GM12878 (cell line): ENCODE results near the gene RPUSD1. TPM values are rescaled to one million over a fixed set of nuclear protein-coding genes. Genes with fewer than 3 reads are reported as not detected.

Source experiments
- ATAC-seq: fragments of 200-7000 bp; cut with Tn5 transposase; 3 replicates; pipeline ENCODE4 v1.9.1; 2020; ENCODE audit warnings: mild to moderate bottlenecking, moderate library complexity
- Bru-seq: library from RNA; stranded (reverse); fragments of 400-500 nt; gene quantifications from one replicate; lab custom pipeline; 2021; lab: Mats Ljungman, UMichigan
- BruChase-seq, 2 experiments: library from RNA; stranded (reverse); fragments of 400-500 nt; gene quantifications; one replicate each; lab custom pipeline; 2021; lab: Mats Ljungman, UMichigan
- BruUV-seq: library from RNA; stranded (reverse); fragments of 400-500 nt; replicated peaks from 2 replicates; lab custom pipeline; 2021; lab: Mats Ljungman, UMichigan
- CTCF ChIA-PET: fragments of 300-600 bp; sonication (Branson Sonifier 250); formaldehyde crosslinking; extraction: SDS; loops from one replicate; lab custom pipeline; 2021; ENCODE audit warnings: inconsistent platforms; lab: Yijun Ruan, JAX
- POLR2A ChIA-PET: fragments of 350-600 bp; formaldehyde crosslinking; extraction: SDS; loops from one replicate; lab custom pipeline; 2021; ENCODE audit warnings: inconsistent platforms; lab: Charles Lee
- RAD21 ChIA-PET: fragments of 300-600 bp; sonication (Branson Sonifier 250); formaldehyde crosslinking; loops from one replicate; lab custom pipeline; 2023; ENCODE audit warnings: antibody characterized with exemption; ENCODE audit not compliant: unreplicated experiment; lab: Charles Lee
- SMC1A ChIA-PET: fragments of 300-600 bp; sonication (Branson Sonifier 250); formaldehyde crosslinking; loops from one replicate; lab custom pipeline; 2023; ENCODE audit not compliant: unreplicated experiment, uncharacterized antibody; lab: Charles Lee
- DNase-seq: peaks from one replicate; pipeline ENCODE4 v3.0.0-alpha.2; 2011; ENCODE audit warnings: low read depth, low spot score
- FAIRE-seq: peaks from 3 replicates; lab custom pipeline; 2011; peaks lifted over from hg19 to GRCh38; lab: Jason Lieb, UNC
- H2AFZ ChIP-seq: 2 replicates; pipeline ENCODE4 v1.6.0; 2011; ENCODE audit warnings: low read depth, low read length, control low read depth; ENCODE audit not compliant: control insufficient read depth
- H3K27ac ChIP-seq: 2 replicates; pipeline ENCODE4 v1.5.1; 2011; ENCODE audit warnings: control low read depth; ENCODE audit not compliant: control insufficient read depth, insufficient read depth
- H3K27me3 ChIP-seq, 2 experiments: replicated peaks in 1 of 2; 2 replicates each; pipeline versions ENCODE4 v1.6.0 to v1.6.1; 2011; ENCODE audit warnings: low read length in 1 of 2; ENCODE audit not compliant: control insufficient read depth in 2 of 2, insufficient read depth in 2 of 2
- H3K36me3 ChIP-seq, 2 experiments: 2 replicates each; pipeline ENCODE4 v1.5.1; 2011; ENCODE audit warnings: low read length in 1 of 2; ENCODE audit not compliant: control insufficient read depth in 2 of 2, insufficient read depth in 2 of 2
- H3K4me1 ChIP-seq: 2 replicates; pipeline ENCODE4 v1.6.1; 2011; ENCODE audit warnings: mild to moderate bottlenecking, low read length, moderate library complexity, mixed read lengths; ENCODE audit not compliant: control insufficient read depth, insufficient read depth
- H3K4me2 ChIP-seq: 2 replicates; pipeline ENCODE4 v1.6.0; 2011; ENCODE audit warnings: control low read depth; ENCODE audit not compliant: control insufficient read depth, insufficient read depth
- H3K4me3 ChIP-seq: fragments of 200-600 bp; sonication (generic); 2 replicates; pipeline ENCODE4 v1.5.1; 2016
- H3K79me2 ChIP-seq: 2 replicates; pipeline ENCODE4 v1.6.0; 2011; ENCODE audit warnings: low read length; ENCODE audit not compliant: control insufficient read depth, insufficient read depth
- H3K9ac ChIP-seq: 2 replicates; pipeline ENCODE4 v1.8.0; 2011; ENCODE audit warnings: low read length, control low read depth, mixed read lengths; ENCODE audit not compliant: control insufficient read depth, insufficient read depth
- H3K9me3 ChIP-seq: replicated peaks from 3 replicates; pipeline ENCODE4 v1.5.1; 2011; ENCODE audit warnings: mild to moderate bottlenecking, low read length; ENCODE audit not compliant: control insufficient read depth, insufficient read depth
- H4K20me1 ChIP-seq: 2 replicates; pipeline ENCODE4 v1.6.0; 2011; ENCODE audit not compliant: control insufficient read depth, insufficient read depth
- BACH1 ChIP-seq: fragments of 450-650 bp; IDR thresholded peaks from 2 replicates; pipeline ENCODE4 v1.6.1; 2017; ENCODE audit warnings: mild to moderate bottlenecking, borderline replicate concordance
- BHLHE40 ChIP-seq, 2 experiments: fragments of 450-650 bp in 1 of 2; IDR thresholded peaks; 2 replicates each; pipeline ENCODE4 v1.6.1; 2011 to 2017; ENCODE audit warnings: low read depth in 2 of 2, borderline replicate concordance in 1 of 2, improper control_type of control experiment in 1 of 2, low read length in 1 of 2, mild to moderate bottlenecking in 1 of 2
- CHD4 ChIP-seq: fragments of 200-600 bp; sonication (generic); IDR thresholded peaks from 2 replicates; pipeline ENCODE4 v1.6.1; 2016; ENCODE audit warnings: mild to moderate bottlenecking
- DPF2 ChIP-seq: fragments of 450-650 bp; IDR thresholded peaks from 2 replicates; pipeline ENCODE4 v1.6.1; 2017; ENCODE audit warnings: mild to moderate bottlenecking
- GATAD2B ChIP-seq: fragments of 450-650 bp; conservative IDR thresholded peaks from 2 replicates; pipeline ENCODE4 v1.6.1; 2017; ENCODE audit warnings: low read depth, mild to moderate bottlenecking, moderate library complexity
- LARP7 ChIP-seq: fragments of 450-650 bp; IDR thresholded peaks from 2 replicates; pipeline ENCODE4 v1.6.1; 2017; ENCODE audit warnings: mild to moderate bottlenecking
- NR2F1 ChIP-seq: fragments of 450-650 bp; conservative IDR thresholded peaks from 2 replicates; pipeline ENCODE4 v1.6.1; 2017; ENCODE audit warnings: mild to moderate bottlenecking
- NRF1 ChIP-seq: conservative IDR thresholded peaks from 2 replicates; pipeline ENCODE4 v1.6.1; 2011; ENCODE audit warnings: mild to moderate bottlenecking, low read depth, low read length, improper control_type of control experiment
- POLR2A ChIP-seq: IDR thresholded peaks from 2 replicates; pipeline ENCODE4 v1.6.1; 2011; ENCODE audit warnings: low read depth, mild to moderate bottlenecking, low read length
- POLR2AphosphoS5 ChIP-seq: IDR thresholded peaks from 2 replicates; pipeline ENCODE4 v1.6.1; 2011; ENCODE audit warnings: mild to moderate bottlenecking, low read length, inconsistent platforms
- SMARCA5 ChIP-seq: fragments of 450-650 bp; IDR thresholded peaks from 2 replicates; pipeline ENCODE4 v1.6.1; 2017; ENCODE audit warnings: mild to moderate bottlenecking
- STAT1 ChIP-seq: fragments of 450-650 bp; conservative IDR thresholded peaks from 2 replicates; pipeline ENCODE4 v1.6.1; 2014; ENCODE audit warnings: antibody characterized with exemption, mild to moderate bottlenecking
- TAF1 ChIP-seq: IDR thresholded peaks from 2 replicates; pipeline ENCODE4 v1.6.1; 2011; ENCODE audit warnings: mild to moderate bottlenecking, low read depth, low read length, borderline replicate concordance
- TCF7 ChIP-seq: IDR thresholded peaks from 2 replicates; pipeline ENCODE4 v1.6.1; 2014; ENCODE audit warnings: antibody characterized with exemption, borderline replicate concordance
- ZBED1 ChIP-seq: IDR thresholded peaks from 2 replicates; pipeline ENCODE4 v1.6.1; 2016; ENCODE audit warnings: borderline replicate concordance
- WGBS: methylation state at CpG from one replicate; pipeline ENCODE4 v1.1.6; 2016; ENCODE audit warnings: low lambda C conversion rate; ENCODE audit not compliant: insufficient replicate concordance, insufficient coverage; ENCODE audit errors: missing lambda C conversion rate; 5-methylcytosine and 5-hydroxymethylcytosine counted together
- in situ Hi-C: fragments of 300-500 bp; cut with MboI; formaldehyde crosslinking; loops from 9 replicates; pipeline ENCODE4 v1.14.3; 2018; ENCODE audit warnings: mixed read lengths
- intact Hi-C: fragments of 100-400 bp; cut with micrococcal nuclease; formaldehyde crosslinking; loops from one replicate; pipeline ENCODE4 v1.14.2; 2022; ENCODE audit not compliant: unreplicated experiment
- long read RNA-seq, 2 experiments: library from polyadenylated mRNA; unstranded; transcript quantifications; one replicate each; pipeline ENCODE4 v2.0.0, GENCODE V29; 2019 to 2020
- polyA minus RNA-seq, 3 experiments: library from RNA; depleted of rRNA, polyadenylated mRNA; stranded (reverse); fragments of >200 nt; gene quantifications; 2 replicates each; pipeline ENCODE4 v1.2.3, GENCODE V29; 2011
- polyA plus RNA-seq, 11 experiments: library from polyadenylated mRNA; depleted of rRNA in 4 of 11; unstranded in 6 of 11; stranded (reverse) in 5 of 11; fragments of >200 nt; fragmentation: Nextera tagmentation in 4 of 11; fragmentation: Illumina TruSeq in 1 of 11; extraction: Ambion mirVana in 4 of 11; extraction: Trizol in 1 of 11; gene quantifications; 1 replicate in 1 of 11; 2 replicates in 10 of 11; pipeline versions ENCODE4 v1.2.1 to v1.2.3, GENCODE V29; 2011 to 2016; ENCODE audit warnings: inconsistent platforms in 2 of 11, missing spikeins in 2 of 11, low read depth in 1 of 11
- total RNA-seq, 4 experiments: library from RNA; depleted of rRNA in 3 of 4; stranded (reverse); fragments of >200 nt in 3 of 4; fragmentation: Illumina TruSeq in 1 of 4; extraction: Trizol in 1 of 4; gene quantifications; 2 replicates each; pipeline versions ENCODE4 v1.2.1 to v1.2.3, GENCODE V29; 2013 to 2021
- TF ChIP-seq, protein P1 (sequence below): fragments of 450-650 bp; conservative IDR thresholded peaks from 2 replicates; pipeline ENCODE4 v1.6.1; 2017; ENCODE audit warnings: mild to moderate bottlenecking, moderate library complexity

Gene RPUSD1, protein sequence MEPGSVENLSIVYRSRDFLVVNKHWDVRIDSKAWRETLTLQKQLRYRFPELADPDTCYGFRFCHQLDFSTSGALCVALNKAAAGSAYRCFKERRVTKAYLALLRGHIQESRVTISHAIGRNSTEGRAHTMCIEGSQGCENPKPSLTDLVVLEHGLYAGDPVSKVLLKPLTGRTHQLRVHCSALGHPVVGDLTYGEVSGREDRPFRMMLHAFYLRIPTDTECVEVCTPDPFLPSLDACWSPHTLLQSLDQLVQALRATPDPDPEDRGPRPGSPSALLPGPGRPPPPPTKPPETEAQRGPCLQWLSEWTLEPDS
- total RNA-seq (2013; cell fraction: nucleolus; rRNA removed): 17.3 and 24.3 TPM in 2 replicates
- total RNA-seq (2014; rRNA removed) (40.9 and 48.3 TPM in 2 replicates), total RNA-seq (2014; rRNA removed; fragmentation: Illumina TruSeq; extraction: Trizol) (7.3 and 9.7 TPM in 2 replicates), total RNA-seq (2021) (47.4 and 49.7 TPM in 2 replicates), polyA plus RNA-seq (2011; rRNA removed) (3.4 and 9.4 TPM in 2 replicates), polyA plus RNA-seq (2014; fragmentation: Illumina TruSeq; extraction: Trizol) (0.36 and 4.0 TPM in 2 replicates), polyA plus RNA-seq (2014; fragmentation: Nextera tagmentation; extraction: Ambion mirVana) (1 to 10 TPM in 1 of 2 experiments, under 1 TPM in 1; 0.55 to 1.2 TPM), polyA plus RNA-seq (2014; rRNA removed) (49.9 and 67.3 TPM in 2 replicates), polyA plus RNA-seq (2016; fragmentation: Nextera tagmentation; extraction: Ambion mirVana) (10 to 100 TPM; 32.4 to 43.1 TPM), polyA minus RNA-seq (2011; rRNA and poly(A)+ RNA removed) (6.1 and 17.2 TPM in 2 replicates), Bru-seq, nascent RNA (percentile 55 among the genes with signal in this experiment), BruChase-seq, experiment 1, labeled RNA remaining after a 6-hour chase (percentile 60 among the genes with signal in this experiment), BruChase-seq, experiment 2, labeled RNA remaining after a 2-hour chase (percentile 60 among the genes with signal in this experiment)
- polyA plus RNA-seq (2011; ENCODE audit: low read depth): 5.8 TPM
- polyA plus RNA-seq (2011; cell fraction: cytosol; rRNA removed): 22.4 and 31.5 TPM in 2 replicates
- polyA plus RNA-seq (2011; cell fraction: nucleus; rRNA removed): 62.1 and 77.9 TPM in 2 replicates
- polyA plus RNA-seq (2012): 16.2 and 19.5 TPM in 2 replicates
- polyA minus RNA-seq (2011; cell fraction: cytosol; rRNA and poly(A)+ RNA removed): 8.7 and 15.1 TPM in 2 replicates
- 27.2 and 44.4 TPM in 2 replicates for polyA minus RNA-seq (2011; cell fraction: nucleus; rRNA and poly(A)+ RNA removed)
- long read RNA-seq, experiment 1, transcript RPUSD1-201 (6 exons, 2,050 nt): major isoform, 18 of 37 reads
- long read RNA-seq, experiment 1, partial matches to known transcripts: 0 of 37 reads
- long read RNA-seq, experiment 1, other reads (novel, unspliced or antisense): 14 of 37 reads
- long read RNA-seq, experiment 2, partial matches to known transcripts: 0 of 1 reads
- long read RNA-seq, experiment 2, other reads (novel, unspliced or antisense): 1 of 1 reads

DNA sequence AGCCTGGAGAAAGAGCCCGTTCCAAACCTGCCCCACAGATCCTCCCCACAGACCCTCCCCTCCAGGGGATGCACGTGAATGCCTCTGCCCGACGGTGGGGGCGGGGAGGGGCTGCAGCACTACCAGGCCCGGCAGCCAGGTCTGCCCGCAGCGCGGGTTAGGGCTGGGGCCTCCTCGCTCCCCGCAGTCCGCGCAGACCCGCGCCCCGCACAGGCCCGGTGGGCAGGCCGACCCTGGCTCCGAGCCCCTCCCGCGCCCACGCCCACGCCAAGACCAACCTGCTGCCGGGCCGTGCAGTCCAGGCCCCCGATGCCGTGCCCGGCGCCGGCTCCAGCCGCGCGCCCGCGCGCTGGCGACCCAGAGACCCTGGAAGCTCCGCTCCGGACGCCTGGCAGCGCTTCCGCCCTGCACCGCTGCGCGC lies at the start of gene RPUSD1:
RPUSD1 (minus strand) TSS at position 404 of the 421 bp plus-strand sequence. CDS start 644 bp downstream, outside the sequence.
- Histone ChIP-seq H2AFZ (peak within 1 kb of the TSS; percentile 89), H3K4me2 (peak within 1 kb of the TSS; percentile 85), H3K27me3 (no peaks in the 10 kb centered on the region), H3K79me2 (peaks cover 24% of the 10 kb centered on the region), H3K9me3 (no peaks in the 10 kb centered on the region), H3K9ac (peak within 1 kb of the TSS; percentile 90), H3K36me3 (peaks cover 0 to 19% of the 10 kb centered on the region in 2 experiments; a peak in 2 of 4 replicates), H3K4me1 (peaks cover 9% of the 10 kb centered on the region), H3K27ac (peak within 1 kb of the TSS; percentile 69), H4K20me1 (no peaks in the 10 kb centered on the region), H3K4me3 (peak within 1 kb of the TSS; percentile 89)
- FAIRE-seq (no peak), ATAC-seq (peak; percentile 43), DNase-seq (no peak)
- CTCF ChIA-PET: interaction anchor here (0.6 to 5.2 kb wide), 3 partner anchors 42 to 76 kb away, joined by 4 to 32 read pairs (median 5); no protein-coding TSS in a partner anchor
- RAD21 ChIA-PET: interaction anchor here (1.1 to 1.6 kb wide), 4 partner anchors 50 to 76 kb away, joined by 5 to 10 read pairs (median 8); partner anchors contain the start of gene ANTKMT
- WGBS: 1% methylated on average over 33 of the region's 45 CpGs
- BruUV-seq: no TSS peak
- intact Hi-C loops: loop anchor here (5.0 kb wide), 1 partner anchor 46 kb away; the partner anchor contains the start of gene CIAO3
- SMC1A ChIA-PET: interaction anchor here (1.1 to 1.5 kb wide), 2 partner anchors 68 to 76 kb away, joined by 3 to 5 read pairs; no protein-coding TSS in a partner anchor
- TF ChIP-seq ZBED1 (no peak), GATAD2B (peak; percentile 32; the same call in 1 of the 2 replicates), BACH1 (peak; percentile 34), TCF7 (no peak), NR2F1 (peak; percentile 38; the same call in 1 of the 2 replicates), LARP7 (peak; percentile 58; the same call in 1 of the 2 replicates), POLR2A (peak; percentile 78), BHLHE40 (IDR thresholded peaks at IDR 0.05; ENCODE audit: borderline replicate concordance in 1 of 2, low read depth in 2 of 2, low read length in 1 of 2) (peak in 1 of 2 experiments; percentile 68; a peak in 2 of 4 replicates), NRF1 (0 out of 2 replicates have a peak, but pooled peaks have one; percentile 9), STAT1 (no peak), POLR2AphosphoS5 (peak; percentile 45; the same call in 1 of the 2 replicates), TAF1 (peak; percentile 17; the same call in 1 of the 2 replicates), CHD4 (no peak), SMARCA5 (peak; percentile 28; the same call in 1 of the 2 replicates), DPF2 (0 out of 2 replicates have a peak, but pooled peaks have one; percentile 46)
- TF ChIP-seq, protein P1, sequence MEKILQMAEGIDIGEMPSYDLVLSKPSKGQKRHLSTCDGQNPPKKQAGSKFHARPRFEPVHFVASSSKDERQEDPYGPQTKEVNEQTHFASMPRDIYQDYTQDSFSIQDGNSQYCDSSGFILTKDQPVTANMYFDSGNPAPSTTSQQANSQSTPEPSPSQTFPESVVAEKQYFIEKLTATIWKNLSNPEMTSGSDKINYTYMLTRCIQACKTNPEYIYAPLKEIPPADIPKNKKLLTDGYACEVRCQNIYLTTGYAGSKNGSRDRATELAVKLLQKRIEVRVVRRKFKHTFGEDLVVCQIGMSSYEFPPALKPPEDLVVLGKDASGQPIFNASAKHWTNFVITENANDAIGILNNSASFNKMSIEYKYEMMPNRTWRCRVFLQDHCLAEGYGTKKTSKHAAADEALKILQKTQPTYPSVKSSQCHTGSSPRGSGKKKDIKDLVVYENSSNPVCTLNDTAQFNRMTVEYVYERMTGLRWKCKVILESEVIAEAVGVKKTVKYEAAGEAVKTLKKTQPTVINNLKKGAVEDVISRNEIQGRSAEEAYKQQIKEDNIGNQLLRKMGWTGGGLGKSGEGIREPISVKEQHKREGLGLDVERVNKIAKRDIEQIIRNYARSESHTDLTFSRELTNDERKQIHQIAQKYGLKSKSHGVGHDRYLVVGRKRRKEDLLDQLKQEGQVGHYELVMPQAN: peak; percentile 26; the same call in 1 of the 2 replicates
- in situ Hi-C loops: loop anchor here (5.0 kb wide), 2 partner anchors 46 to 76 kb away; partner anchors contain the start of gene CIAO3
- POLR2A ChIA-PET: interaction anchor here (1.0 to 2.1 kb wide), 4 partner anchors 19 to 918 kb away, joined by 3 to 12 read pairs (median 4); partner anchors contain the start of genes ANTKMT, MAPK8IP3 and METRN
